NCI-H510A (cell line): ENCODE results near the gene RPS19BP1.
"Not testable (repeated sequence)": the region's sequence is repeated elsewhere in the genome, so short reads cannot be mapped to it uniquely, and the experiment has no call there.

ENCODE experiments used
- DNase-seq: peaks from one replicate; lab custom pipeline; 2025; lab: John Stamatoyannopoulos, UW

The RPS19BP1 gene

GRCh38 chr22:39513791-39514190 is 18.8 kb downstream of the RPS19BP1 start:
- DNase-seq, result no peak

- DNase-seq, result no peak
Observed at GRCh38 chr22:39512026-39512425, 20.5 kb downstream of the RPS19BP1 start.

DNA sequence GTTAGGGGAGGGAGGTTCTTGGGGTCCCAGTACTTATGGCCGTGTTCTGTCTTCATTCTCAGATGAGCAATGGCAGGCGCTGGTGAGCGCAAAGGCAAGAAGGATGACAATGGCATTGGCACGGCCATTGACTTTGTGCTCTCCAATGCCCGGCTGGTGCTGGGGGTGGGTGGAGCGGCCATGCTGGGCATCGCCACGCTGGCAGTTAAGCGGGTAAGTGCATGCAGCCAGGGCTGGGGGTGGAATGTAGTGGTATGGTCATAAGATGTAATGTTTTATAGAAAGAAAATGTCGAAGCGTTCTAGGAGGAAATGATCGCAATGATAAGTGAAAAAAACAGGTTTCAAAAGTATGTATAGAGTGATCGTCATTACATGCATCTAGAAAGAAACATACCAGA is 21.3 kb downstream of the RPS19BP1 start:
- DNase-seq, result no peak

DNA sequence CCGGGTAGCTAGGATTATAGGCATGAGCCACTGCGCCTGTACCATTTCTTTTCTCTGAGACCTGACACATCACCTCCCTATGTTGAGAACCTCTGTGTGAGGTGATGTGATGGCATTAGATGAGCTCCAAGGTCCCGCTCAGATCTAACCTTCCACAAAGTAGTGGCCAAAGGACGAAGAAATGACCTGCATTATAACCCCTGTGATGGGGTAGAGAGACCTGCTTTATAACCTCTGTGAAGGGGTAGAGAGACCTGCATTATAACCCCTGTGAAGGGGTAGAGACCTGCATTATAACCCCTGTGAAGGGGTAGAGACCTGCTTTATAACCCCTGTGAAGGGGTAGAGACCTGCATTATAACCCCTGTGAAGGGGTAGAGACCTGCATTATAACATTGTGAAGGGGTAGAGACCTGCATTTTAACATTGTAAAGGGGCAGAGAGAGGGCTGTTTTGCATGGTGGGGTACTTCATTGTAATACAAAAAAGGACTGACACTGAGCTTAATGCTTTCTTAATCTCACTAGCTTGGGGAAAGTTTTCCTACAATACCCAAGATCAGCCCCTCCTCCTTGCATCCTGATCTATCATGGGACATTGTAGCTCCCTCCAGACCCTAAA is 21.9 kb downstream of the RPS19BP1 start:
- DNase-seq, result no peak

GRCh38 chr22:39508393-39508792 is 24.2 kb downstream of the RPS19BP1 start:
- no peak for DNase-seq

GRCh38 chr22:39507021-39507420 is 25.5 kb downstream of the RPS19BP1 start:
- DNase-seq, result not testable (repeated sequence)

DNA sequence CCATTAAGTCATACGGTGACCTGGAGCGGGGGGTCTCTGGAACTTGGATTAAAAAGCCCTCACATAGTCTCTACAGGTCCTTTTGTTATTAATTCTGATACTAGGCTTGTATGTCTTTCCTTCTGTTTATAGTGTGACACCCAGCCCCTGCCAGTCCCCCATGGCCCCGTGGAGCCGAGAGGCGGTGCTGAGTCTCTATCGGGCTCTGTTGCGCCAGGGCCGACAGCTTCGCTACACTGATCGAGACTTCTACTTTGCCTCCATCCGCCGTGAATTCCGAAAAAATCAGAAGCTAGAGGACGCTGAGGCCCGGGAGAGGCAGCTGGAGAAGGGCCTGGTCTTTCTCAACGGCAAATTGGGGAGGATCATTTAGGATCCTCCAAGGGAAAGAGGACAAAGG is 28.5 kb downstream of the RPS19BP1 start:
- no peak for DNase-seq

DNA sequence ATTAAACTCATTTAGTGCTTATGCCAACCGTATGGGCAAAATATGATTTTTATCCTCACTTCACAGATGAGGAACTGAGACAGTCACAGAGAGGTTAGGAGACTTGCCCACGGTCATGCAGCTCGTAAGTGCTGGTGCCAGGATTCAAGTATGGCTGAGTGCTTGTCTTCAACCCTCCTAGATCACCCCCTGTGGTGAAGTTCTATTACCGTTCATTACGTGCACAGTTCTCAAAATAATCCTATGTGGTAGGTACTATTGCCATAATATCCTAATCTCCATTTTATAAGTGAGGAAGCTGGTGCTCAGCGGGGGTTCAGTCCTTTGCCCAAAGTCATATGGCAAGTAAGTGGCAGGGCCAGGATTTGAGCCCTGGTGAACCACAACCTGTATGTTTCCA is 28.9 kb downstream of the RPS19BP1 start:
- DNase-seq, result no peak

GRCh38 chr22:39502789-39503409 is 29.6 kb downstream of the RPS19BP1 start:
- no peak for DNase-seq

DNA sequence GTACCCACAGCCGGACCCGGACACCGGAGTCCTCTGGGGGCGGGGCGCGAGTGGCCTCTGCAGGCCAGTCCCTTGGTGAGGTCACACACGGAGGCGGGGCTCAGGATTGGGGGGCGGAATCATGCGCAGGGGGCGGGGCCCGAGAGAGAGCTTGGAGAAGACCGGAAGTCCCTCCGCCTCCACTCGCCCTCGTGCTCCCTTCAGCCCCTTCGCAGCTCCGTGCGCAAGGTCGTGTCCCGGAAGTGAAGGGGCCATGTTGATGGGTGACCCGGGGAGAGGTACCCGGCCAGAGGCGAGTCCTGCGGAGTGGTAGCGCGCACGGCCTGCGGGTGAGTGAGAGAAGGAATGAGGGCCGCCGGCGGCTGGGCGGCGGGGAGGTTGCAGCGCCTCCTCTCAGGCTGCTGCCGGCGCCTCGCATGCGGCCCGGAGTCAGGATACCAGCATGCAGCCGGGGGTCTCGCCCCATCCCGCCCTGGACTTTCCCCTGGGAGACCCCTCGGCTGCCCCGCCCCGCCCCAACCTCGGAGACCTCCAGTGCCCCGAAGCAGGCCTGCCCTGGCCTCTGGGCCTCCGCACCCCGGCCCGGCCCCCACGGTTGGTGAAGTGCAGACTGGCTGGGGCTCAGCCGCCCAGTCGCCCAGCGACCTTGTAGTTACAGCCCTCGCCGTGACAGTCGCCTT is 30.3 kb downstream of the RPS19BP1 start, which contains the start of gene MIEF1:
Gene MIEF1 (plus strand): TSS at position 182 of the 680 bp plus-strand sequence. CDS start 9,005 bp downstream, outside the sequence.
- DNase-seq, result peak; percentile 92

- DNase-seq, result no peak
Observed at GRCh38 chr22:39501644-39502108, 30.9 kb downstream of the RPS19BP1 start.

- no peak for DNase-seq
Observed at GRCh38 chr22:39500101-39500500, 32.4 kb downstream of the RPS19BP1 start.

GRCh38 chr22:39498802-39499201 is 33.7 kb downstream of the RPS19BP1 start:
- DNase-seq, result no peak

DNA sequence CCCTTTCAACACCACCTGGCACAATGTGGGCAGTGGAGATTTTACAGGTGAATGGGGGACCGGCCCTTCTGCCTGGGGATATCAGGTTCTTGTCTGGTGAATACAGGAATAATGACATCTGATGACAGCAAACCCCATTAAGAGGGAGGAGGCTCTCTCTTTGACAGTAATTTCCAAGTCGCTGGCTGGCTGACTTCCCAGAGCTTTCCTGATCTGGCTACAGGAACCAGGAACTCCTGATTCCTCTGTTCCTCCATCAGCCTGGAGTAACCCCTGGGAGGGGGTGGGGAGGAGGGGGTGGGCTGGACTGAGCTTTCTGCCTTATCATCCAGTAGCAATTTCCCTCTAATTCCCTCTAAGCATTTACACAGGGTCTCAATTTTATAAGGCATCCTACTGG is 34.2 kb downstream of the RPS19BP1 start:
- DNase-seq, result no peak

DNA sequence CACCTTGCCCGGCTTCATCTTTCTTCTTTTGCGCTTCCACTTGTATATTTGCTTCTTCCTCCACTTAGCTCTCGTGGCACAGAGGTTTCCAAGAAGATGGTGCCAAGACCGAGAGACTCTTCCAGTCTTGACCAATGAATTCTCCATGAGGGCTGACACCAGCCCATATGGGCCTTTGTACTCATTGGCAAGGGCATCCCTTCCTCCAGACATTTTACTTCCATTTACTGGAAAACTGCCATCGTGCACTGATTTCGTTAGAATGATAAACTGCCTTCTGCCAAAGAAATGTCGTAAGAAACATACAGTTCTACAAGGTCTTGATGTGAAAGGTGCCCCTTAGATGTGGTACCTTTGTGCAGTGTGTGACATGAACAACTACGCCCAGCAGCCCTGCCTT is 35.1 kb downstream of the RPS19BP1 start:
- DNase-seq, result no peak

- DNase-seq, result no peak
Observed at GRCh38 chr22:39496131-39496838, 36.3 kb downstream of the RPS19BP1 start.

DNA sequence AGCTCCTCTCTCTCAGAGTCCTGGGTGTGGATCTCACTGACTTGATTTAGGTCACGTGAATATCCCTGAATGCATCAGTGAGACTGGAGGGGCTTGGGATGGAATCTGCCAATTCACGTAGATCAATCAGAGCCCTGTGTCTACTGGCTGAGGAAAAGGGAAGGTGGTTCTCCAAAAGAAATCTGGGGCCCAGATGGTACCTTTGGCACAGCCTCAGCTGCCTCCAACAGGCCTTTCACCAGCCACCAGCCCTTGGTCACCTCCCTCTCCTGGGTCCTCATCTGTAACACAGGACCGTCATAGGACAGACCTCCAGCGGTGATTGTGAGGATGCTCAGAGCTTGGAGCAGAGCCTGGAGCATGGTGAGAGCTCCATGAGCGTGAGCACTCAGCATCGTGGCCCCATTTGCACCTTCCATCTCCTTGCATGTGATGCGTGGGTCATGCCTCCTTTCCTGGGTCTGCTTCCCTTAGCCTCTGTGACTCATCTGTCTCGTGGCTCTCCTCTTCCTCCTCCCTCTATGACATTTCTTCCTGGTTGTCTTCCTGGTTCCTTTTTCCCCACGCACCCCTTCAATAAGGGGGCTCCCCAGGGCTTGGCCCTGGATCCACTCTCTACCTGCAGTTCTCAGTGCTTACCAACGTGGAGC is 38.0 kb downstream of the RPS19BP1 start:
- no peak for DNase-seq

DNA sequence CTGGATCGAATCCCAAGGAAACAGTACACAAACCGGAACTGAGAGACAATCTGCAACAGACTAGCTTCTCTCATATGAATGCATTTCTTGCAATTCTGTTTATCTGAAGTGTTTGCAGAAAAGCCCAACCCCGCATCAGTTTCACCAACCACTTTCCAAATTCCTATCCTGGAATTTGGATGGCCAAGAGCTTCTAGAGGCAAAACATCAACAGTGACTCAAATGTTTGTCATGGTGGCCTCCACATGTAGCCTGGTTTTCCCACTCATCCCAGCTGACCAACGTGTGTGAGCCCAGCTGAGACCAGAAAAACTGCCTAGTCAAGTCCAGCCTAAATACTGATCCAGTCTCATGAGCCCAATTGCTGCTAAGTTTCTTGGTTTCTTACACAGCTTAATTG is 38.8 kb downstream of the RPS19BP1 start:
- DNase-seq, result no peak

GRCh38 chr22:39492186-39492585 is 40.4 kb downstream of the RPS19BP1 start:
- DNase-seq, result no peak

DNA sequence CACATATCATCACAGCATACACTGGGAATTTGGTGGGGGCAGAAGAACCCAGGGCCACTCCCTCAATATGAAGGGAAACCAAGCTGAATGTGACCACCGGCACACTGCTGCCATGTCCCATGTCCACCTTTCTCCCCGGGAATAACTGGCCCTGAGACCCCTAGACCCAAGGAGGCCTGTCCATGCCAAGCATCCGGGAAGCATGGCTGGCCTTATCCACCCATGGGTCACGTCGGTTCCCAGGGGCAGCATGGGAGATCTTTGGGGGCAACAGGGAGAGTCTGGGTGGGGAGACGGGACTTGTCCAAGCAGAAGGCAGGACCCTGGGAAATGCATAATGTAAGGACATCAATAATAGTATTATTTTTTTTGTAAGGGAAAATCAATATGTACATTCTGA is 40.9 kb downstream of the RPS19BP1 start:
- DNase-seq, result no peak

- no peak for DNase-seq
Observed at GRCh38 chr22:39490966-39491680, 41.4 kb downstream of the RPS19BP1 start.
